RWPE2 (cell line): Measurements from ENCODE around the gene SLC24A3.

ENCODE experiments used
- ATAC-seq: fragments of 200-7000 bp; cut with Tn5 transposase; 3 replicates; pipeline ENCODE4 v1.9.1; 2021; ENCODE audit warnings: low read depth
- DNase-seq: peaks from one replicate; pipeline ENCODE4 v3.0.0-alpha.2; 2020; ENCODE audit warnings: low spot score
- H3K27ac ChIP-seq: fragments of 450-650 bp; 2 replicates; pipeline ENCODE4 v1.5.1; 2017; ENCODE audit warnings: mild to moderate bottlenecking; ENCODE audit not compliant: poor library complexity, severe bottlenecking
- H3K27me3 ChIP-seq: fragments of 250-450 bp; sonication (Bioruptor Pico); 2 replicates; pipeline ENCODE4 v1.5.1; 2021; ENCODE audit warnings: mild to moderate bottlenecking, moderate library complexity; ENCODE audit not compliant: insufficient read depth, poor library complexity, severe bottlenecking
- H3K36me3 ChIP-seq: fragments of 250-450 bp; sonication (Bioruptor Pico); 2 replicates; pipeline ENCODE4 v1.5.1; 2020; ENCODE audit warnings: low read depth, mild to moderate bottlenecking, moderate library complexity
- H3K4me1 ChIP-seq: fragments of 250-450 bp; sonication (Bioruptor Pico); 2 replicates; pipeline ENCODE4 v1.5.1; 2021; ENCODE audit warnings: mild to moderate bottlenecking, moderate library complexity; ENCODE audit not compliant: insufficient read depth, poor library complexity, severe bottlenecking
- H3K4me3 ChIP-seq: fragments of 250-450 bp; sonication (Bioruptor Pico); 2 replicates; pipeline ENCODE4 v1.5.1; 2021; ENCODE audit warnings: mild to moderate bottlenecking, moderate library complexity; ENCODE audit not compliant: severe bottlenecking
- H3K9me3 ChIP-seq: fragments of 250-450 bp; sonication (Bioruptor Pico); 2 replicates; pipeline ENCODE4 v1.5.1; 2021; ENCODE audit warnings: mild to moderate bottlenecking, moderate library complexity; ENCODE audit not compliant: severe bottlenecking
- CTCF ChIP-seq: fragments of 450-650 bp; IDR thresholded peaks from one replicate; pipeline ENCODE4 v1.5.1; 2017; ENCODE audit warnings: mild to moderate bottlenecking, moderate library complexity; ENCODE audit not compliant: poor library complexity, severe bottlenecking

SLC24A3 gene

GRCh38 chr20:19322061-19322985 lies 109.9 kb downstream of the SLC24A3 start:
- H3K4me1 ChIP-seq, result no peaks in the 10 kb centered on the region
- TF ChIP-seq CTCF, result no peak
- DNase-seq (no peak), ATAC-seq (no peak)
- H3K9me3 ChIP-seq, result no peaks in the 10 kb centered on the region
- no peak overlapping the region for H3K4me3 ChIP-seq
- no peaks in the 10 kb centered on the region for H3K27me3 ChIP-seq
- no peak overlapping the region for H3K27ac ChIP-seq
- H3K36me3 ChIP-seq, result no peaks in the 10 kb centered on the region

- TF ChIP-seq CTCF, result no peak
- Histone ChIP-seq H3K36me3 (no peaks in the 10 kb centered on the region), H3K4me1 (no peaks in the 10 kb centered on the region), H3K9me3 (no peaks in the 10 kb centered on the region), H3K27ac (no peak overlapping the region), H3K27me3 (peaks cover 6% of the 10 kb centered on the region), H3K4me3 (no peak overlapping the region)
- DNase-seq (no peak), ATAC-seq (no peak)
Observed at GRCh38 chr20:19327401-19327800, 115.0 kb downstream of the SLC24A3 start.

GRCh38 chr20:19328676-19329075 lies 116.2 kb downstream of the SLC24A3 start:
- no peaks in the 10 kb centered on the region for H3K4me1 ChIP-seq
- TF ChIP-seq CTCF, result no peak
- DNase-seq (no peak), ATAC-seq (no peak)
- peaks cover 6% of the 10 kb centered on the region for H3K27me3 ChIP-seq
- H3K27ac ChIP-seq, result no peak overlapping the region
- H3K4me3 ChIP-seq, result no peak overlapping the region
- no peaks in the 10 kb centered on the region for H3K36me3 ChIP-seq
- H3K9me3 ChIP-seq, result no peaks in the 10 kb centered on the region

GRCh38 chr20:19330038-19330437 lies 117.6 kb downstream of the SLC24A3 start:
- H3K9me3 ChIP-seq, result no peaks in the 10 kb centered on the region

More at GRCh38 chr20:19330038-19330437, 117.6 kb downstream of the SLC24A3 start:
- no peak overlapping the region for H3K27ac ChIP-seq
- DNase-seq (no peak), ATAC-seq (no peak)
- H3K27me3 ChIP-seq, result peaks cover 6% of the 10 kb centered on the region
- H3K36me3 ChIP-seq, result no peaks in the 10 kb centered on the region
- no peak overlapping the region for H3K4me3 ChIP-seq
- TF ChIP-seq CTCF, result no peak
- H3K4me1 ChIP-seq, result no peaks in the 10 kb centered on the region
